OCI-LY1 (cell line): ENCODE measurements around the gene FRMD1.

Source experiments
- H2AFZ ChIP-seq: fragments of 200-600 bp; sonication (generic), shearing (Covaris generic); 2 replicates; pipeline ENCODE4 v1.6.0; 2014; ENCODE audit warnings: antibody characterized with exemption, mild to moderate bottlenecking, low read length
- H3F3A ChIP-seq: fragments of 200-600 bp; sonication (generic), shearing (Covaris generic); 2 replicates; pipeline ENCODE4 v1.6.0; 2014; ENCODE audit warnings: mild to moderate bottlenecking, antibody characterized with exemption, low read length, moderate library complexity; ENCODE audit not compliant: insufficient read depth
- H3K27ac ChIP-seq: fragments of 200-600 bp; sonication (generic); 2 replicates; pipeline ENCODE4 v1.5.1; 2014; ENCODE audit warnings: low read length, mixed run types, mild to moderate bottlenecking, low read depth; ENCODE audit not compliant: poor library complexity, severe bottlenecking
- H3K27me3 ChIP-seq: fragments of 200-600 bp; sonication (generic); 2 replicates; pipeline ENCODE4 v1.6.0; 2014; ENCODE audit warnings: antibody characterized with exemption, mild to moderate bottlenecking, low read length, moderate library complexity; ENCODE audit not compliant: insufficient read depth
- H3K36me3 ChIP-seq: fragments of 200-600 bp; sonication (generic); 2 replicates; pipeline ENCODE4 v1.6.1; 2014; ENCODE audit warnings: mild to moderate bottlenecking, antibody characterized with exemption, low read length, moderate library complexity, mixed read lengths; ENCODE audit not compliant: insufficient read depth
- H3K4me1 ChIP-seq: fragments of 200-600 bp; sonication (generic); 2 replicates; pipeline ENCODE4 v1.5.1; 2014; ENCODE audit warnings: mild to moderate bottlenecking, low read length, moderate library complexity; ENCODE audit not compliant: insufficient read depth, severe bottlenecking
- H3K4me2 ChIP-seq: fragments of 200-600 bp; sonication (generic), shearing (Covaris generic); 2 replicates; pipeline ENCODE4 v1.6.1; 2014; ENCODE audit warnings: low read length
- H3K4me3 ChIP-seq: fragments of 200-600 bp; sonication (generic); 2 replicates; pipeline ENCODE4 v1.5.1; 2014; ENCODE audit warnings: low read length, low read depth, mild to moderate bottlenecking, mixed read lengths; ENCODE audit not compliant: poor library complexity, severe bottlenecking
- H3K79me2 ChIP-seq: fragments of 200-600 bp; shearing (Covaris generic); 2 replicates; pipeline ENCODE4 v1.6.1; 2016; ENCODE audit warnings: mixed run types, low read length, mixed read lengths; ENCODE audit not compliant: insufficient read depth
- H3K9ac ChIP-seq: fragments of 200-600 bp; sonication (generic), shearing (Covaris generic); 2 replicates; pipeline ENCODE4 v1.6.1; 2014; ENCODE audit warnings: mild to moderate bottlenecking, low read length, mixed read lengths
- H3K9me2 ChIP-seq: fragments of 200-600 bp; sonication (generic), shearing (Covaris generic); 2 replicates; pipeline ENCODE4 v1.6.1; 2014; ENCODE audit warnings: low read depth, mild to moderate bottlenecking, low read length, mixed read lengths
- H3K9me3 ChIP-seq: fragments of 200-600 bp; shearing (Covaris generic); 2 replicates; pipeline ENCODE4 v1.6.1; 2014; ENCODE audit warnings: low read length, mixed read lengths
- H4K20me1 ChIP-seq: fragments of 200-600 bp; sonication (generic), shearing (Covaris generic); 2 replicates; pipeline ENCODE4 v1.6.0; 2016; ENCODE audit warnings: mild to moderate bottlenecking, low read length; ENCODE audit not compliant: insufficient read depth
- EZH2 ChIP-seq: fragments of 200-600 bp; sonication (generic), shearing (Covaris generic); IDR thresholded peaks from 2 replicates; pipeline ENCODE4 v1.8.0; 2017; ENCODE audit warnings: borderline replicate concordance, mixed run types, mild to moderate bottlenecking, antibody characterized with exemption, low read length, moderate library complexity, mixed read lengths
- TF ChIP-seq, protein P1 (sequence below): fragments of 200-600 bp; sonication (generic), shearing (Covaris generic); IDR thresholded peaks from 2 replicates; pipeline ENCODE4 v1.5.1; 2017; ENCODE audit warnings: mild to moderate bottlenecking, antibody characterized with exemption, low read length, moderate library complexity, mixed read lengths

The FRMD1 gene

DNA sequence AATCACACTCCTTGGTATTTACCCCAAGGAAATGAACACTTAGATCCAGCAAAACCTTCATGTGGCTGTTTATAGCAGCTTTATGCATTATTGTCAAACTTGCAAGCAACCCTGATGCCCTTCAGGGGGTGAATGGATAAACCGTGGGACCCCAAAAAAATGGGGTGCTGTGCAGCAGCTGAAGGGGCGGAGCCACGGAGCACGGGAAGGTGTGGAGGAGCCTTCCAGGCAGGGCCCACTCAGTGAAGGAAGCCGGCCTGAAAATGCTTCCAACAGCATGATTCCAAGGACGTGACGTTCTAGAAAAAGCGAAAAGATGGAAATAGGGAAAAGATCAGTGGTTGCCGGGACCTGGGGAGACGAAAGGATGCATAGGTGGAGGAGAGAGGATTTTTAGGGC lies 25.6 kb upstream of the FRMD1 start:
- H3K4me2 ChIP-seq = no peak overlapping the region
- no peak overlapping the region for H2AFZ ChIP-seq
- H3K79me2 ChIP-seq = no peaks in the 10 kb centered on the region
- H4K20me1 ChIP-seq = no peaks in the 10 kb centered on the region
- H3K9me2 ChIP-seq = no peaks in the 10 kb centered on the region
- no peak overlapping the region for H3K4me3 ChIP-seq
- H3K36me3 ChIP-seq = no peaks in the 10 kb centered on the region
- TF ChIP-seq, protein P1, sequence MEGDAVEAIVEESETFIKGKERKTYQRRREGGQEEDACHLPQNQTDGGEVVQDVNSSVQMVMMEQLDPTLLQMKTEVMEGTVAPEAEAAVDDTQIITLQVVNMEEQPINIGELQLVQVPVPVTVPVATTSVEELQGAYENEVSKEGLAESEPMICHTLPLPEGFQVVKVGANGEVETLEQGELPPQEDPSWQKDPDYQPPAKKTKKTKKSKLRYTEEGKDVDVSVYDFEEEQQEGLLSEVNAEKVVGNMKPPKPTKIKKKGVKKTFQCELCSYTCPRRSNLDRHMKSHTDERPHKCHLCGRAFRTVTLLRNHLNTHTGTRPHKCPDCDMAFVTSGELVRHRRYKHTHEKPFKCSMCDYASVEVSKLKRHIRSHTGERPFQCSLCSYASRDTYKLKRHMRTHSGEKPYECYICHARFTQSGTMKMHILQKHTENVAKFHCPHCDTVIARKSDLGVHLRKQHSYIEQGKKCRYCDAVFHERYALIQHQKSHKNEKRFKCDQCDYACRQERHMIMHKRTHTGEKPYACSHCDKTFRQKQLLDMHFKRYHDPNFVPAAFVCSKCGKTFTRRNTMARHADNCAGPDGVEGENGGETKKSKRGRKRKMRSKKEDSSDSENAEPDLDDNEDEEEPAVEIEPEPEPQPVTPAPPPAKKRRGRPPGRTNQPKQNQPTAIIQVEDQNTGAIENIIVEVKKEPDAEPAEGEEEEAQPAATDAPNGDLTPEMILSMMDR = no peak
- no peak for TF ChIP-seq EZH2
- H3K9me3 ChIP-seq = no peaks in the 10 kb centered on the region
- H3K27me3 ChIP-seq = peaks cover 9% of the 10 kb centered on the region; the same call in 1 of the 2 replicates
- no peaks in the 10 kb centered on the region for H3F3A ChIP-seq
- H3K9ac ChIP-seq = no peak overlapping the region
- H3K27ac ChIP-seq = no peak overlapping the region
- no peaks in the 10 kb centered on the region for H3K4me1 ChIP-seq

DNA sequence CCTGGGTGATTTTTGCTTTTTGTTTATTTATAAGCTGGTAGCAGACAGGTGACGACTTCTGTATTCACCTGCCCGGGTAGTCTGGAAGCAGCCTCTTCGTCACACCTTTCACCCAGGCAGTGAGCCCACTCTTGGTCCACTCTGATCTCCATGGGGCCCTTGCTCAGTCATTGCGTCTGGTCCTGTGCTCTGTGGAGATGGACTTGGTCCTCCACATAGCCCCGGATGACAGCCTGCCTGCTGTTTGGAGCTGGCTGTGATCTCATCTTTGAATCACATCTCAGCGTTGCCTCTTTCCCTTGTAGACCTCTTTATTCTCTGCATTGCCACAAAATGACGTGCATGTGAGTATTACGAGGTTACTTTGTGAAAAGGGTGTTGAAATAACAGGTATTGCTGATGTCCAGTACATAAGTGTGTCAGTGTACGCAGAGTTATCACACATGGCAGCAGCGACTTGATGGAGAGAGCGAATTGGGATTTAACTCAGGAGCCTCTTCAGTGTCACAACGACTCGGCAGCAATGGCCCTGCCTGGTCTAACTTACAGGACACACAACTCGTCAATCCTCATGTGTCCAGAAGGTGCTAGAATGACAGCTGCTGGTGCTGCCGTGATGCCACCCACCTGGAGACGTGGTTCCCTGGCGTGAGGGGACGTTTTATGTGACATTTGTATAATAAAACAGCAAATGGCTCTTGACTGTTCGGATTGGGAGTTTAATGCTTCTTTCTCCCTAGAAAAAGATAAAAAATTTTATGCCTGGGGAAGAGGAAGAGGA lies 24.2 kb upstream of the FRMD1 start:
- no peak overlapping the region for H3K27ac ChIP-seq
- H3K36me3 ChIP-seq = no peaks in the 10 kb centered on the region
- H3K9me3 ChIP-seq = no peaks in the 10 kb centered on the region
- TF ChIP-seq, protein P1 = no peak
- TF ChIP-seq EZH2 = no peak
- no peaks in the 10 kb centered on the region for H3K79me2 ChIP-seq
- H3K4me3 ChIP-seq = no peak overlapping the region
- H3K27me3 ChIP-seq = peaks cover 6% of the 10 kb centered on the region; the same call in 1 of the 2 replicates
- no peaks in the 10 kb centered on the region for H4K20me1 ChIP-seq
- H2AFZ ChIP-seq = no peak overlapping the region
- H3F3A ChIP-seq = no peaks in the 10 kb centered on the region
- H3K9ac ChIP-seq = no peak overlapping the region
- H3K4me2 ChIP-seq = no peak overlapping the region
- no peaks in the 10 kb centered on the region for H3K9me2 ChIP-seq
- no peaks in the 10 kb centered on the region for H3K4me1 ChIP-seq

DNA sequence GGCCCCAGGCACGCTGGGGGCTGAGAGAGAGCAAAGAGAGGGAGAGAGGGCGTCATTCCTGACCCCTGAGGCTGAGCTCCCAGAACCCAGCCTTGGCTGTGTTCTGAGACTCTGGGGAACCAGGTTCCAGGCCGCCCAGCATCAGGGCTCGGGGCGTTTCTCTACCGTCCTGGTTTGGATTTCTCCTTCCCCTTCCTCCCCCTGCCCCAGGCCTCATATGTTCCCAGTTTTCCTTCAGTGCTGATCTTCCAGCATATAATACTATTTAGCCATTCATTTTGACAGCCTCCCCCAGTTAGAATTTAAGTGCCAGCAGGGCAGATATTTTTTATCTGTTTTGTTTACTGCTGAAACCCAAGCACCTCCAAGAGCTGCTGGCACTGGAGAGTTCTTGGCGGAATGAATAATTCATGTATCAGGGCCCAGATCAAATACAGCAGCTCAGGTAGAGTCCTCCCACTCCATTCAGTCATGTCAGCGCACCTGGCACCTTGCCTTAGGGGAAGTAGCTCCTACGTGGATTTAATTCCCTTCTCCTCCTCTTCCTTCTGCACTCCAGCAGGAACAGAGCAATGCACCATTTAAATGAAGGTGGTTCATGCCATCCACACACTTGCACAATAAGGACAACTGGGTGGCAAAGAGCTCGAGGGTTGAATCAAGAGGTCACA lies 23.4 kb upstream of the FRMD1 start:
- Histone ChIP-seq H3K4me3 (no peak overlapping the region), H3K36me3 (no peaks in the 10 kb centered on the region), H3K4me2 (no peak overlapping the region), H3K9me3 (no peaks in the 10 kb centered on the region), H3K4me1 (no peaks in the 10 kb centered on the region), H2AFZ (no peak overlapping the region), H3K9ac (no peak overlapping the region), H3K27ac (no peak overlapping the region), H3K79me2 (no peaks in the 10 kb centered on the region), H3K9me2 (no peaks in the 10 kb centered on the region), H4K20me1 (no peaks in the 10 kb centered on the region), H3F3A (no peaks in the 10 kb centered on the region), H3K27me3 (peaks cover 4% of the 10 kb centered on the region; the same call in 1 of the 2 replicates)
- no peak for TF ChIP-seq EZH2
